Breast epithelium (tissue), 3 donors: ENCODE results near the gene CTSL.

Experiments used
- POLR2A ChIP-seq: fragments of 450-650 bp; IDR thresholded peaks from one replicate; pipeline ENCODE4 v1.6.1; 2016; ENCODE audit warnings: antibody characterized with exemption, mild to moderate bottlenecking, moderate library complexity
- POLR2AphosphoS5 ChIP-seq, 3 donors: sonication (generic); formaldehyde crosslinking; IDR thresholded peaks; one replicate each; pipeline ENCODE4 v1.6.1; 2017; ENCODE audit warnings: antibody characterized with exemption in 3 of 3
- TF ChIP-seq, protein P1 (sequence below), 3 donors: fragments of 450-650 bp; IDR thresholded peaks; one replicate each; pipeline ENCODE4 v1.5.1; 2016 to 2017; ENCODE audit warnings: antibody characterized with exemption in 3 of 3, mild to moderate bottlenecking in 3 of 3, moderate library complexity in 3 of 3

- TF ChIP-seq, protein P1, sequence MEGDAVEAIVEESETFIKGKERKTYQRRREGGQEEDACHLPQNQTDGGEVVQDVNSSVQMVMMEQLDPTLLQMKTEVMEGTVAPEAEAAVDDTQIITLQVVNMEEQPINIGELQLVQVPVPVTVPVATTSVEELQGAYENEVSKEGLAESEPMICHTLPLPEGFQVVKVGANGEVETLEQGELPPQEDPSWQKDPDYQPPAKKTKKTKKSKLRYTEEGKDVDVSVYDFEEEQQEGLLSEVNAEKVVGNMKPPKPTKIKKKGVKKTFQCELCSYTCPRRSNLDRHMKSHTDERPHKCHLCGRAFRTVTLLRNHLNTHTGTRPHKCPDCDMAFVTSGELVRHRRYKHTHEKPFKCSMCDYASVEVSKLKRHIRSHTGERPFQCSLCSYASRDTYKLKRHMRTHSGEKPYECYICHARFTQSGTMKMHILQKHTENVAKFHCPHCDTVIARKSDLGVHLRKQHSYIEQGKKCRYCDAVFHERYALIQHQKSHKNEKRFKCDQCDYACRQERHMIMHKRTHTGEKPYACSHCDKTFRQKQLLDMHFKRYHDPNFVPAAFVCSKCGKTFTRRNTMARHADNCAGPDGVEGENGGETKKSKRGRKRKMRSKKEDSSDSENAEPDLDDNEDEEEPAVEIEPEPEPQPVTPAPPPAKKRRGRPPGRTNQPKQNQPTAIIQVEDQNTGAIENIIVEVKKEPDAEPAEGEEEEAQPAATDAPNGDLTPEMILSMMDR (IDR thresholded peaks at IDR 0.05), result no peak
- TF ChIP-seq POLR2A, result no peak
- no peak for TF ChIP-seq POLR2AphosphoS5 (IDR thresholded peaks at IDR 0.05)
Measured at GRCh38 chr9:87734106-87734505, 8.2 kb downstream of the CTSL start.
